Measurements from ENCODE around the gene NR4A3. TPM values are rescaled to one million over a fixed set of nuclear protein-coding genes. Genes with fewer than 3 reads are reported as not detected.

Gene NR4A3
- total and polyA plus RNA-seq, 2 experiments from 2014 or later: 0.10 to 0.17 TPM

DNA sequence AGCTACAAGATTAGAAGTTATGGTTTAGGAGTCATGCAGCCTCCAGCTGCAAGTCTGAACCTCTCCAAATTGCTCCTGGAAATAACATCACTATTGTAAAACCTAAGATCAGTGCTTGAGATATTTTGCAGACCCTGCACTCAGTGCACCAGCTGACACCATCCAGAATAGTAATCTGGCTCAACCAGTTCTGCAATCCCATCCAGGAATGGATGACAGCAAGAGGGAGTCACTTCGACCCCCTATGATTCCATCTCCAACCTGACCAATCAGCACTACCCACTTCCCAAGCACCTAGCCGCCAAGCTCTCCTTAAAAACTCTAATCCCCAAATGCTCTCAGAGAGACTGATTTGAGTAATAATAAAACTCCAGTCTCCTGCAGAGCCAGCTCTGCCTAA lies 37.9 kb upstream of the NR4A3 start (continued):
- TF ChIP-seq ZNF331 (CRISPR knock-in tag; IDR thresholded peaks at IDR 0.05; ENCODE audit: low read depth): no peak
- TF ChIP-seq, protein P1, sequence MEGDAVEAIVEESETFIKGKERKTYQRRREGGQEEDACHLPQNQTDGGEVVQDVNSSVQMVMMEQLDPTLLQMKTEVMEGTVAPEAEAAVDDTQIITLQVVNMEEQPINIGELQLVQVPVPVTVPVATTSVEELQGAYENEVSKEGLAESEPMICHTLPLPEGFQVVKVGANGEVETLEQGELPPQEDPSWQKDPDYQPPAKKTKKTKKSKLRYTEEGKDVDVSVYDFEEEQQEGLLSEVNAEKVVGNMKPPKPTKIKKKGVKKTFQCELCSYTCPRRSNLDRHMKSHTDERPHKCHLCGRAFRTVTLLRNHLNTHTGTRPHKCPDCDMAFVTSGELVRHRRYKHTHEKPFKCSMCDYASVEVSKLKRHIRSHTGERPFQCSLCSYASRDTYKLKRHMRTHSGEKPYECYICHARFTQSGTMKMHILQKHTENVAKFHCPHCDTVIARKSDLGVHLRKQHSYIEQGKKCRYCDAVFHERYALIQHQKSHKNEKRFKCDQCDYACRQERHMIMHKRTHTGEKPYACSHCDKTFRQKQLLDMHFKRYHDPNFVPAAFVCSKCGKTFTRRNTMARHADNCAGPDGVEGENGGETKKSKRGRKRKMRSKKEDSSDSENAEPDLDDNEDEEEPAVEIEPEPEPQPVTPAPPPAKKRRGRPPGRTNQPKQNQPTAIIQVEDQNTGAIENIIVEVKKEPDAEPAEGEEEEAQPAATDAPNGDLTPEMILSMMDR (conservative IDR thresholded peaks at IDR 0.05; ENCODE audit: low read depth in 2 of 2): no peak
- no peak for TF ChIP-seq EZH2 (IDR thresholded peaks at IDR 0.05; ENCODE audit: low read depth, unreplicated experiment)
- TF ChIP-seq, protein P2, sequence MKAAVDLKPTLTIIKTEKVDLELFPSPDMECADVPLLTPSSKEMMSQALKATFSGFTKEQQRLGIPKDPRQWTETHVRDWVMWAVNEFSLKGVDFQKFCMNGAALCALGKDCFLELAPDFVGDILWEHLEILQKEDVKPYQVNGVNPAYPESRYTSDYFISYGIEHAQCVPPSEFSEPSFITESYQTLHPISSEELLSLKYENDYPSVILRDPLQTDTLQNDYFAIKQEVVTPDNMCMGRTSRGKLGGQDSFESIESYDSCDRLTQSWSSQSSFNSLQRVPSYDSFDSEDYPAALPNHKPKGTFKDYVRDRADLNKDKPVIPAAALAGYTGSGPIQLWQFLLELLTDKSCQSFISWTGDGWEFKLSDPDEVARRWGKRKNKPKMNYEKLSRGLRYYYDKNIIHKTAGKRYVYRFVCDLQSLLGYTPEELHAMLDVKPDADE (IDR thresholded peaks at IDR 0.05): no peak
- no peak for TF ChIP-seq ZNF114 (CRISPR knock-in tag; IDR thresholded peaks at IDR 0.05)
- TF ChIP-seq NANOG (IDR thresholded peaks at IDR 0.05; ENCODE audit: borderline replicate concordance): no peak
- TF ChIP-seq, protein P3, sequence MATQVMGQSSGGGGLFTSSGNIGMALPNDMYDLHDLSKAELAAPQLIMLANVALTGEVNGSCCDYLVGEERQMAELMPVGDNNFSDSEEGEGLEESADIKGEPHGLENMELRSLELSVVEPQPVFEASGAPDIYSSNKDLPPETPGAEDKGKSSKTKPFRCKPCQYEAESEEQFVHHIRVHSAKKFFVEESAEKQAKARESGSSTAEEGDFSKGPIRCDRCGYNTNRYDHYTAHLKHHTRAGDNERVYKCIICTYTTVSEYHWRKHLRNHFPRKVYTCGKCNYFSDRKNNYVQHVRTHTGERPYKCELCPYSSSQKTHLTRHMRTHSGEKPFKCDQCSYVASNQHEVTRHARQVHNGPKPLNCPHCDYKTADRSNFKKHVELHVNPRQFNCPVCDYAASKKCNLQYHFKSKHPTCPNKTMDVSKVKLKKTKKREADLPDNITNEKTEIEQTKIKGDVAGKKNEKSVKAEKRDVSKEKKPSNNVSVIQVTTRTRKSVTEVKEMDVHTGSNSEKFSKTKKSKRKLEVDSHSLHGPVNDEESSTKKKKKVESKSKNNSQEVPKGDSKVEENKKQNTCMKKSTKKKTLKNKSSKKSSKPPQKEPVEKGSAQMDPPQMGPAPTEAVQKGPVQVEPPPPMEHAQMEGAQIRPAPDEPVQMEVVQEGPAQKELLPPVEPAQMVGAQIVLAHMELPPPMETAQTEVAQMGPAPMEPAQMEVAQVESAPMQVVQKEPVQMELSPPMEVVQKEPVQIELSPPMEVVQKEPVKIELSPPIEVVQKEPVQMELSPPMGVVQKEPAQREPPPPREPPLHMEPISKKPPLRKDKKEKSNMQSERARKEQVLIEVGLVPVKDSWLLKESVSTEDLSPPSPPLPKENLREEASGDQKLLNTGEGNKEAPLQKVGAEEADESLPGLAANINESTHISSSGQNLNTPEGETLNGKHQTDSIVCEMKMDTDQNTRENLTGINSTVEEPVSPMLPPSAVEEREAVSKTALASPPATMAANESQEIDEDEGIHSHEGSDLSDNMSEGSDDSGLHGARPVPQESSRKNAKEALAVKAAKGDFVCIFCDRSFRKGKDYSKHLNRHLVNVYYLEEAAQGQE (IDR thresholded peaks at IDR 0.05; ENCODE audit: unreplicated experiment): no peak
- TF ChIP-seq JUNB (IDR thresholded peaks at IDR 0.05; ENCODE audit: unreplicated experiment): no peak

DNA sequence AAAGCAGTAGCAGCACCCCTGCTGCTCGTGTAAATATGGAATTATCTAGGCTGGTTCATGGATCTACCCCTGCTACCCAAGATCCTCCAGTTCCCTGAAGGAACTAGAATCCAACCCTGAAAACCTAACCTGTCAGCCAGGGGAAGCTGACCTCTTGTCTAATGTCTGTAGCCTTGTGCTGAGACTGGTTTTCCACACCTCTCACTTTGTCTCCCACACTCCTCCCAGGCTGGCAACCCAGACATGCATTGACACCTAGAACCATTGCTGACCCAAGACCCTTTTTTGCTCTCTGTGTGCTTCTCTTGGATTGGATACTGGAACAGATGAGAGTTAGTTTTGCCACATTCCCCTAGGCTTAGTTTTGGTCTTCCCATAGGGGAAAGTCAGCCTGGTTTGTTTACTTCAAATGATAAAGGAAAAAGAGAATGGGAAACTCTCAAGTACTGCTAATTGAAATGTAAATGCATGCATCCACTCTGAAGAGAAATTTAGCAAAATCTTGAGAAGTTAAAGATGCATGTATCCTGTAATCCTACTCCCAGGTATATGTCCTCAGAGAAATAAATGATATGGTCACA lies 36.6 kb upstream of the NR4A3 start:
- peak overlapping the region; percentile 40 for H3K27ac ChIP-seq (ENCODE audit: low read depth)
- peak; percentile 86 for ATAC-seq
- no peaks in the 10 kb centered on the region for H3K27me3 ChIP-seq (ENCODE audit: insufficient read depth)
- Mint-ChIP-seq H3K36me3 (ENCODE audit: low read depth) (no peaks in the 10 kb centered on the region), H3K27me3 (ENCODE audit: insufficient read depth, low read depth, poor library complexity) (no peaks in the 10 kb centered on the region), H3K4me3 (no peak overlapping the region; the same call in 1 of the 3 replicates), H3K9me3 (no peaks in the 10 kb centered on the region), H3K27ac (peak overlapping the region; percentile 78), H3K4me1 (peaks cover 37% of the 10 kb centered on the region)
- peak overlapping the region; percentile 42 for H3K4me2 ChIP-seq
- DNase-seq (ENCODE audit: low spot score): peak; percentile 70
- H4K20me1 ChIP-seq (replicated peaks; ENCODE audit: insufficient read depth): no peaks in the 10 kb centered on the region
- no peaks in the 10 kb centered on the region for H3K79me2 ChIP-seq (replicated peaks; ENCODE audit: insufficient read depth)
- peak overlapping the region; percentile 4; the same call in 1 of the 2 replicates for H3K4me3 ChIP-seq
- no peaks in the 10 kb centered on the region for H3K9me2 ChIP-seq (ENCODE audit: insufficient read depth)
- H2AFZ ChIP-seq: no peak overlapping the region
- peaks cover 32% of the 10 kb centered on the region for H3K4me1 ChIP-seq (ENCODE audit: insufficient read depth)
- H3F3A ChIP-seq (replicated peaks; ENCODE audit: low read depth): no peaks in the 10 kb centered on the region
- H3K36me3 ChIP-seq (ENCODE audit: insufficient read depth): no peaks in the 10 kb centered on the region
- peak; percentile 27; the same call in 1 of the 2 replicates for TF ChIP-seq NANOG (IDR thresholded peaks at IDR 0.05; ENCODE audit: borderline replicate concordance)
- TF ChIP-seq, protein P3 (IDR thresholded peaks at IDR 0.05; ENCODE audit: unreplicated experiment): no peak

All from GM23338 (cell line).